B cell (primary cell): ENCODE measurements around the gene EPB41. TPM values are rescaled to one million over a fixed set of nuclear protein-coding genes. Genes with fewer than 3 reads are reported as not detected.
A peak's percentile ranks its signal among the peaks of the same experiment; 100 is the strongest.

Experiments
- ATAC-seq: fragments of 200-7000 bp; cut with Tn5 transposase; one replicate; pipeline ENCODE4 v1.10.0; 2021; ENCODE audit warnings: low read depth, mild to moderate bottlenecking, moderate number of reproducible peaks, moderate library complexity
- CTCF ChIA-PET: fragments of 350-600 bp; sonication (Branson Sonifier 250); formaldehyde crosslinking; loops from one replicate; lab custom pipeline; 2021; ENCODE audit warnings: antibody characterized with exemption, inconsistent platforms; lab: Charles Lee
- POLR2A ChIA-PET: fragments of 350-600 bp; sonication (Branson Sonifier 250); formaldehyde crosslinking; loops from one replicate; lab custom pipeline; 2021; ENCODE audit warnings: antibody characterized with exemption; lab: Charles Lee
- DNase-seq: peaks from one replicate; pipeline ENCODE4 v3.0.0; 2013
- H2AFZ ChIP-seq: 2 replicates; pipeline ENCODE4 v1.6.1; 2012; ENCODE audit warnings: mild to moderate bottlenecking, low read depth, low read length; ENCODE audit not compliant: insufficient read depth, poor library complexity, severe bottlenecking
- H3K27ac ChIP-seq, 2 donors: 1 replicate in 1 of 2; 2 replicates in 1 of 2; pipeline ENCODE4 v1.5.1; 2012 to 2013; ENCODE audit warnings: low read length in 2 of 2, mild to moderate bottlenecking in 2 of 2, moderate library complexity in 1 of 2
- H3K27me3 ChIP-seq, 4 experiments: fragments of 200-600 bp in 1 of 4; sonication (generic) in 1 of 4; replicated peaks in 1 of 4; 1 replicate in 2 of 4; 2 replicates in 2 of 4; pipeline versions ENCODE4 v1.6.1 to v1.7.0; 2013 to 2016; ENCODE audit warnings: low read length in 3 of 4, mild to moderate bottlenecking in 2 of 4, mixed read lengths in 1 of 4, moderate library complexity in 1 of 4; ENCODE audit not compliant: insufficient read depth in 4 of 4, control insufficient read depth in 3 of 4; ENCODE audit errors: control extremely low read depth in 1 of 4
- H3K36me3 ChIP-seq, 2 experiments: replicated peaks in 1 of 2; 1 replicate in 1 of 2; 2 replicates in 1 of 2; pipeline versions ENCODE4 v1.6.1 to v1.7.1; 2013; ENCODE audit warnings: low read length in 1 of 2; ENCODE audit not compliant: insufficient read depth in 2 of 2, control insufficient read depth in 1 of 2; ENCODE audit errors: control extremely low read depth in 1 of 2, extremely low read depth in 1 of 2
- H3K4me1 ChIP-seq, 2 donors: fragments of 200-600 bp in 1 of 2; sonication (generic) in 1 of 2; 1 replicate in 1 of 2; 2 replicates in 1 of 2; pipeline versions ENCODE4 v1.5.1 to v1.6.1; 2013 to 2017; ENCODE audit warnings: low read length in 2 of 2; ENCODE audit not compliant: control insufficient read depth in 2 of 2, insufficient read depth in 2 of 2
- H3K4me2 ChIP-seq: replicated peaks from 2 replicates; pipeline ENCODE3; 2012; ENCODE audit warnings: mild to moderate bottlenecking, low read depth, low read length; ENCODE audit not compliant: poor library complexity, severe bottlenecking
- H3K4me3 ChIP-seq, 5 experiments: fragments of 200-600 bp in 1 of 5; sonication (generic) in 1 of 5; 1 replicate in 3 of 5; 2 replicates in 2 of 5; pipeline versions ENCODE4 v1.5.1 to v1.7.0; 2011 to 2016; ENCODE audit warnings: low read length in 4 of 5, mild to moderate bottlenecking in 4 of 5, low read depth in 2 of 5, control low read depth in 1 of 5, moderate library complexity in 1 of 5; ENCODE audit not compliant: insufficient read depth in 1 of 5; ENCODE audit errors: control extremely low read depth in 1 of 5, extremely low read depth in 1 of 5
- H3K79me2 ChIP-seq: fragments of 200-600 bp; sonication (generic); one replicate; pipeline ENCODE4 v1.6.0; 2016; ENCODE audit warnings: low read length; ENCODE audit not compliant: control insufficient read depth, insufficient read depth
- H3K9ac ChIP-seq: fragments of 200-600 bp; sonication (generic); 2 replicates; pipeline ENCODE4 v1.6.1; 2017; ENCODE audit warnings: mild to moderate bottlenecking, low read length, moderate library complexity
- H3K9me3 ChIP-seq, 3 donors: one replicate each; pipeline versions ENCODE4 v1.6.1 to v1.7.1; 2013; ENCODE audit warnings: low read length in 2 of 3; ENCODE audit not compliant: control insufficient read depth in 2 of 3, insufficient read depth in 1 of 3; ENCODE audit errors: control extremely low read depth in 1 of 3
- H4K20me1 ChIP-seq: 2 replicates; pipeline ENCODE4 v1.6.0; 2012; ENCODE audit warnings: mild to moderate bottlenecking, low read length; ENCODE audit not compliant: insufficient read depth, control insufficient read depth, poor library complexity, severe bottlenecking
- H3K27ac Mint-ChIP-seq: one replicate; pipeline ENCODE4 v1.8.0; 2021; ENCODE audit warnings: mixed read lengths
- H3K27me3 Mint-ChIP-seq: one replicate; pipeline ENCODE4 v1.8.0; 2021; ENCODE audit warnings: mixed read lengths
- H3K4me1 Mint-ChIP-seq: one replicate; pipeline ENCODE4 v1.8.0; 2021; ENCODE audit warnings: mixed read lengths
- H3K4me3 Mint-ChIP-seq: one replicate; pipeline ENCODE4 v1.8.0; 2021; ENCODE audit warnings: mixed read lengths
- H3K9me3 Mint-ChIP-seq: one replicate; pipeline ENCODE4 v1.8.0; 2022; ENCODE audit warnings: mixed read lengths; ENCODE audit not compliant: insufficient read depth
- EZH2 ChIP-seq: IDR thresholded peaks from 2 replicates; pipeline ENCODE4 v1.6.1; 2012; ENCODE audit warnings: borderline replicate concordance, low read depth, mild to moderate bottlenecking, moderate library complexity, low read length; ENCODE audit not compliant: insufficient read depth, poor library complexity, severe bottlenecking
- WGBS: methylation state at CpG from one replicate; pipeline ENCODE4 v1.1.5; 2013; ENCODE audit warnings: missing lambda C conversion rate; ENCODE audit not compliant: insufficient coverage; 5-methylcytosine and 5-hydroxymethylcytosine counted together
- intact Hi-C: fragments of 100-400 bp; cut with micrococcal nuclease; formaldehyde crosslinking; loops from one replicate; pipeline ENCODE4 v1.10.0; 2022
- polyA plus RNA-seq: library from polyadenylated mRNA; depleted of rRNA; stranded (reverse); fragments of >200 nt; gene quantifications from 2 replicates; pipeline ENCODE4 v1.2.3, GENCODE V29; 2012
- total RNA-seq, 2 donors: library from RNA; stranded (reverse); fragments of 120-200 nt in 1 of 2; gene quantifications; 1 replicate in 1 of 2; 2 replicates in 1 of 2; pipeline versions ENCODE4 v1.2.3 to v1.2.4, GENCODE V29; 2013 to 2022
- TF ChIP-seq, protein P1 (sequence below): fragments of 200-600 bp; IDR thresholded peaks from one replicate; pipeline ENCODE4 v1.8.0; 2022; ENCODE audit warnings: antibody characterized with exemption, mild to moderate bottlenecking

Gene EPB41
- total and polyA plus RNA-seq, 2 donors (not counting 1 experiment from before 2014, with no cell fraction given): 45.8 to 186 TPM

DNA sequence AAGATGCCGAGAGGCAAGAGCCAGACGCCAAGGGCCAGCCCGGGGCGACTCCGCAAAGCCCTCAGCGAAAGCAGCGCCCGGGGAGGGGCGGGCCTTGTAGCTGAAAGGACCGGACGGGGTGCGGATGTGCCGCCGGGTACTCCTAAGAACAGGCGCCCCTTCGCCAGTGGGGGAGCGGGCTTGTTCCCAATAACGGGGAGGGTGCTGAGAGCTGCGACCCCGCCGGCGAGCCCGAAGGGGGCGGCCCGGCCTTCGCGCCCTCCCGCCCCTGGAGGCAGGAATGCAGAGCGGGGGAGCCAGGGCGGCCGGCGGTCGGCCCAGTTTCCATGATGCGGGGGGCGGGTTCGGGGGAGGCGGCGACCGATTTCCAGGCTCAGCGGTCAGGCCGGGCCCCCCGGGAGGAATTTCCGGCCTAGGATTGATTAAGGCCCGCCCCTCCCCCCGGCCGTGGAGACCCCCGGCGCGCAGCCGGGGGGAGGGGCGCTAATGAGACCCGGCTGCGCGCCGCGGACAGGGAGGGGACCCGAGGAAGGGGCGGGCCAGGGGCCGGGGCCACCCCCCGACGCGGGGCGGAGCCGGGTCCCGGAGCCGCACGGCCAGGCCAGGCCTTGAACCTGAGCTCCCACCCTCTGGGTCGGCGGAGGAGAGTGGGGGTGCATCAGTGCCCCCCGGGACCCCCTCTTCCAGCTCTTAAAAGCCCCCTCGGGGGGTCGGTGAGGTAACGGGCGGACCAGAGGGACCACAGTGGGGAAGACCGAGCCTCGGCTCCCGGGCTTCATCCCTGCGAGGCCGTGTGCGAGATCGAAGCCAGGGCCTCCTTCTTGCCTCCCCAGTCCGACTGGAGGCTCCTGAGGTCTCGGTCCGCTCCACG, 210.2 kb downstream of the EPB41 start:
- Histone ChIP-seq H4K20me1 (peaks cover 29% of the 10 kb centered on the region), H3K27me3 (peaks cover 0 to 50% (median 17%) of the 10 kb centered on the region in 4 experiments), H3K79me2 (no peaks in the 10 kb centered on the region), H2AFZ (peak overlapping the region; percentile 74), H3K36me3 (no peaks in the 10 kb centered on the region), H3K4me3 (peak overlapping the region in 4 of 5 experiments; percentile 49 to 66 (median 58)), H3K9ac (peak overlapping the region; percentile 72), H3K4me2 (peak overlapping the region; percentile 100), H3K9me3 (peaks cover 0 to 15% (median 0%) of the 10 kb centered on the region in 3 donors), H3K4me1 (peaks cover 31 to 32% of the 10 kb centered on the region in 2 donors), H3K27ac (no peak overlapping the region)
- H3K27ac Mint-ChIP-seq: no peak overlapping the region
- WGBS: 6% methylated on average over 85 of the region's 85 CpGs
- peaks cover 11% of the 10 kb centered on the region for H3K27me3 Mint-ChIP-seq
- intact Hi-C loops: loop anchor here (5.0 kb wide), 1 partner anchor 58 kb away; the partner anchor contains the start of gene SRSF4
- peak overlapping the region; percentile 85 for H3K4me3 Mint-ChIP-seq
- H3K9me3 Mint-ChIP-seq: no peaks in the 10 kb centered on the region
- peak; percentile 69 for DNase-seq
- peak; percentile 21 for TF ChIP-seq EZH2
- TF ChIP-seq, protein P1, sequence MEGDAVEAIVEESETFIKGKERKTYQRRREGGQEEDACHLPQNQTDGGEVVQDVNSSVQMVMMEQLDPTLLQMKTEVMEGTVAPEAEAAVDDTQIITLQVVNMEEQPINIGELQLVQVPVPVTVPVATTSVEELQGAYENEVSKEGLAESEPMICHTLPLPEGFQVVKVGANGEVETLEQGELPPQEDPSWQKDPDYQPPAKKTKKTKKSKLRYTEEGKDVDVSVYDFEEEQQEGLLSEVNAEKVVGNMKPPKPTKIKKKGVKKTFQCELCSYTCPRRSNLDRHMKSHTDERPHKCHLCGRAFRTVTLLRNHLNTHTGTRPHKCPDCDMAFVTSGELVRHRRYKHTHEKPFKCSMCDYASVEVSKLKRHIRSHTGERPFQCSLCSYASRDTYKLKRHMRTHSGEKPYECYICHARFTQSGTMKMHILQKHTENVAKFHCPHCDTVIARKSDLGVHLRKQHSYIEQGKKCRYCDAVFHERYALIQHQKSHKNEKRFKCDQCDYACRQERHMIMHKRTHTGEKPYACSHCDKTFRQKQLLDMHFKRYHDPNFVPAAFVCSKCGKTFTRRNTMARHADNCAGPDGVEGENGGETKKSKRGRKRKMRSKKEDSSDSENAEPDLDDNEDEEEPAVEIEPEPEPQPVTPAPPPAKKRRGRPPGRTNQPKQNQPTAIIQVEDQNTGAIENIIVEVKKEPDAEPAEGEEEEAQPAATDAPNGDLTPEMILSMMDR: no peak
- POLR2A ChIA-PET: interaction anchor here (0.7 kb wide), 1 partner anchor 240 kb away, joined by 5 read pairs; no protein-coding TSS in a partner anchor
- ATAC-seq: peak; percentile 54
- CTCF ChIA-PET: interaction anchor here (1.1 kb wide), 3 partner anchors 78 to 247 kb away, joined by 3 to 4 read pairs (median 3); no protein-coding TSS in a partner anchor
- peaks cover 18% of the 10 kb centered on the region for H3K4me1 Mint-ChIP-seq

DNA sequence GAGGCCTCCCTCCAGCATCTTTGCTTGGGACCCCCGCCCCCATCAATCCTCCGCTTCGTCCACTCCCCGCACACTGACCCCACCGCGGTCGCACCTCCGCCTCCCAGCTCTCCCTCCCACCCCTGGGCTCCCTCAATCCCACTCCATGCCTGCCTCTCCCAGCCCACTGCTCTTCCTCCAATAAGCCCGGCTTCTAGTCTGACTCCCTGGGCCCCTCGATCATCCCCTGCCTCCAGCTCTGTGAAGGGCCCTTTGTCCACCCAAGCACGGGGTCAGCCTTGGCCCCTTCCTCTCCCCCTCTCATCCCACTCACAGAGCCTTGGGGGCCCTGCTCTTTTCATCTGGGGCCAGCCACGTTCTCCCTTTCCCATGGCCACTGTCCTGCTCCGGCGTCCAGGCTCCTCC, 210.9 kb downstream of the EPB41 start:
- Histone ChIP-seq H3K36me3 (no peaks in the 10 kb centered on the region), H3K4me2 (peak overlapping the region; percentile 100), H3K79me2 (no peaks in the 10 kb centered on the region), H3K27me3 (peaks cover 0 to 52% (median 17%) of the 10 kb centered on the region in 4 experiments), H3K4me3 (peak overlapping the region in 1 of 5 experiments; percentile 66), H3K4me1 (peaks cover 31 to 32% of the 10 kb centered on the region in 2 donors), H3K9ac (peak overlapping the region; percentile 72), H2AFZ (peak overlapping the region; percentile 74), H4K20me1 (peaks cover 29% of the 10 kb centered on the region), H3K9me3 (peaks cover 0 to 15% (median 0%) of the 10 kb centered on the region in 3 donors), H3K27ac (no peak overlapping the region)
- ATAC-seq (no peak), DNase-seq (no peak)
- TF ChIP-seq, protein P1: no peak
- TF ChIP-seq EZH2: no peak
- Mint-ChIP-seq H3K27me3 (peaks cover 13% of the 10 kb centered on the region), H3K4me3 (peak overlapping the region; percentile 85), H3K27ac (peak overlapping the region; percentile 47), H3K4me1 (peaks cover 18% of the 10 kb centered on the region), H3K9me3 (no peaks in the 10 kb centered on the region)
- WGBS: 87% methylated on average over 11 of the region's 14 CpGs
- intact Hi-C loops: no loop called here
- ChIA-PET CTCF (no interaction called here), POLR2A (no interaction called here)
